ENCODE results near the gene USP32. TPM values are rescaled to one million over a fixed set of nuclear protein-coding genes. Genes with fewer than 3 reads are reported as not detected.
"Not testable (repeated sequence)": the region's sequence is repeated elsewhere in the genome, so short reads cannot be mapped to it uniquely, and the experiment has no call there.

Gene USP32
- total and polyA plus RNA-seq, 2 donors (not counting 1 experiment from before 2014, with no cell fraction given) = 7.7 to 48.8 TPM

GRCh38 chr17:60230358-60230757 is 161.6 kb downstream of the USP32 start:
- no peaks in the 10 kb centered on the region for H3K27me3 ChIP-seq (replicated peaks in 1 of 4; ENCODE audit: control extremely low read depth in 1 of 4, control insufficient read depth in 3 of 4, insufficient read depth in 4 of 4, low read length in 3 of 4)
- ATAC-seq (ENCODE audit: low read depth) = no peak
- H4K20me1 ChIP-seq (ENCODE audit: control insufficient read depth, insufficient read depth, low read length, poor library complexity, severe bottlenecking) = no peaks in the 10 kb centered on the region
- Mint-ChIP-seq H3K27me3 (no peaks in the 10 kb centered on the region), H3K4me3 (no peak overlapping the region), H3K27ac (no peak overlapping the region), H3K4me1 (no peaks in the 10 kb centered on the region), H3K9me3 (ENCODE audit: insufficient read depth) (no peaks in the 10 kb centered on the region)
- no peak overlapping the region for H2AFZ ChIP-seq (ENCODE audit: insufficient read depth, low read depth, low read length, poor library complexity, severe bottlenecking)
- H3K9me3 ChIP-seq (ENCODE audit: control extremely low read depth in 1 of 3, control insufficient read depth in 2 of 3, insufficient read depth in 1 of 3, low read length in 2 of 3) = no peaks in the 10 kb centered on the region
- TF ChIP-seq EZH2 (IDR thresholded peaks at IDR 0.05; ENCODE audit: borderline replicate concordance, insufficient read depth, low read depth, low read length, poor library complexity, severe bottlenecking) (no peak), CTCF (IDR thresholded peaks at IDR 0.05) (no peak)
- H3K27ac ChIP-seq (ENCODE audit: low read length in 2 of 2) = no peak overlapping the region
- no peaks in the 10 kb centered on the region for H3K4me1 ChIP-seq (ENCODE audit: control insufficient read depth in 2 of 2, insufficient read depth in 2 of 2, low read length in 2 of 2)
- no peak overlapping the region for H3K4me2 ChIP-seq (replicated peaks; ENCODE audit: low read depth, low read length, poor library complexity, severe bottlenecking)
- CTCF ChIA-PET = interaction anchor here (0.8 to 2.4 kb wide), 5 partner anchors 9 to 204 kb away, joined by 3 to 11 read pairs (median 5); no protein-coding TSS in a partner anchor
- H3K9ac ChIP-seq (ENCODE audit: low read length) = no peak overlapping the region
- 100% methylated on average over 2 of the region's 3 CpGs for WGBS (ENCODE audit: insufficient coverage)
- no peak overlapping the region for H3K4me3 ChIP-seq (ENCODE audit: control extremely low read depth in 1 of 5, extremely low read depth in 1 of 5, insufficient read depth in 1 of 5, low read depth in 2 of 5, low read length in 4 of 5)
- H3K36me3 ChIP-seq (replicated peaks in 1 of 2; ENCODE audit: control extremely low read depth in 1 of 2, control insufficient read depth in 1 of 2, extremely low read depth in 1 of 2, insufficient read depth in 2 of 2, low read length in 1 of 2) = peaks cover 1 to 5% of the 10 kb centered on the region in 2 experiments
- intact Hi-C loops (cut with micrococcal nuclease) = loop anchor here (5.0 kb wide), 1 partner anchor 192 kb away; the partner anchor contains the start of gene CHCT1
- POLR2A ChIA-PET = no interaction called here
- no peak for DNase-seq
- no peaks in the 10 kb centered on the region for H3K79me2 ChIP-seq (ENCODE audit: control insufficient read depth, insufficient read depth, low read length)

- no peak overlapping the region for H2AFZ ChIP-seq (ENCODE audit: insufficient read depth, low read depth, low read length, poor library complexity, severe bottlenecking)
- H3K79me2 ChIP-seq (ENCODE audit: control insufficient read depth, insufficient read depth, low read length) = no peaks in the 10 kb centered on the region
- no peaks in the 10 kb centered on the region for H3K9me3 ChIP-seq (ENCODE audit: control extremely low read depth in 1 of 3, control insufficient read depth in 2 of 3, insufficient read depth in 1 of 3, low read length in 2 of 3)
- H3K27ac ChIP-seq (ENCODE audit: low read length in 2 of 2) = no peak overlapping the region
- no peak overlapping the region for H3K4me3 Mint-ChIP-seq
- no peak overlapping the region for H3K9ac ChIP-seq (ENCODE audit: low read length)
- intact Hi-C loops (cut with micrococcal nuclease) = no loop called here
- CTCF ChIA-PET = interaction anchor here (2.0 kb wide), 1 partner anchor 12 kb away, joined by 7 read pairs; no protein-coding TSS in a partner anchor
- H3K27ac Mint-ChIP-seq = no peak overlapping the region
- H3K27me3 Mint-ChIP-seq = no peaks in the 10 kb centered on the region
- H4K20me1 ChIP-seq (ENCODE audit: control insufficient read depth, insufficient read depth, low read length, poor library complexity, severe bottlenecking) = no peaks in the 10 kb centered on the region
- TF ChIP-seq CTCF (IDR thresholded peaks at IDR 0.05) (no peak), EZH2 (IDR thresholded peaks at IDR 0.05; ENCODE audit: borderline replicate concordance, insufficient read depth, low read depth, low read length, poor library complexity, severe bottlenecking) (no peak)
- no peaks in the 10 kb centered on the region for H3K9me3 Mint-ChIP-seq (ENCODE audit: insufficient read depth)
- POLR2A ChIA-PET = no interaction called here
- no peaks in the 10 kb centered on the region for H3K27me3 ChIP-seq (replicated peaks in 1 of 4; ENCODE audit: control extremely low read depth in 1 of 4, control insufficient read depth in 3 of 4, insufficient read depth in 4 of 4, low read length in 3 of 4)
- H3K36me3 ChIP-seq (replicated peaks in 1 of 2; ENCODE audit: control extremely low read depth in 1 of 2, control insufficient read depth in 1 of 2, extremely low read depth in 1 of 2, insufficient read depth in 2 of 2, low read length in 1 of 2) = peaks cover 1 to 15% of the 10 kb centered on the region in 2 experiments
- H3K4me3 ChIP-seq (ENCODE audit: control extremely low read depth in 1 of 5, extremely low read depth in 1 of 5, insufficient read depth in 1 of 5, low read depth in 2 of 5, low read length in 4 of 5) = no peak overlapping the region
- no peak for ATAC-seq (ENCODE audit: low read depth)
- WGBS (ENCODE audit: insufficient coverage) = no CpG with 5 or more reads among the region's 3 CpGs
- no peaks in the 10 kb centered on the region for H3K4me1 ChIP-seq (ENCODE audit: control insufficient read depth in 2 of 2, insufficient read depth in 2 of 2, low read length in 2 of 2)
- no peak overlapping the region for H3K4me2 ChIP-seq (replicated peaks; ENCODE audit: low read depth, low read length, poor library complexity, severe bottlenecking)
- H3K4me1 Mint-ChIP-seq = no peaks in the 10 kb centered on the region
- no peak for DNase-seq
Measured at GRCh38 chr17:60229188-60229802, 162.6 kb downstream of the USP32 start.

- 100% methylated on average over 6 of the region's 8 CpGs for WGBS (ENCODE audit: insufficient coverage)
- not testable (repeated sequence) for H3K9me3 Mint-ChIP-seq (ENCODE audit: insufficient read depth)
Measured at GRCh38 chr17:60227276-60227675, 164.7 kb downstream of the USP32 start.

More at GRCh38 chr17:60227276-60227675, 164.7 kb downstream of the USP32 start:
- H3K36me3 ChIP-seq (replicated peaks in 1 of 2; ENCODE audit: control extremely low read depth in 1 of 2, control insufficient read depth in 1 of 2, extremely low read depth in 1 of 2, insufficient read depth in 2 of 2, low read length in 1 of 2) = peaks cover 0 to 31% of the 10 kb centered on the region in 2 experiments
- H3K4me3 Mint-ChIP-seq; H3K4me2 ChIP-seq (replicated peaks; ENCODE audit: low read depth, low read length, poor library complexity, severe bottlenecking); POLR2A ChIA-PET; H3K4me3 ChIP-seq (ENCODE audit: control extremely low read depth in 1 of 5, extremely low read depth in 1 of 5, insufficient read depth in 1 of 5, low read depth in 2 of 5, low read length in 4 of 5); H3K9me3 ChIP-seq (ENCODE audit: control extremely low read depth in 1 of 3, control insufficient read depth in 2 of 3, insufficient read depth in 1 of 3, low read length in 2 of 3); DNase-seq; H2AFZ ChIP-seq (ENCODE audit: insufficient read depth, low read depth, low read length, poor library complexity, severe bottlenecking); H3K27me3 ChIP-seq (replicated peaks in 1 of 4; ENCODE audit: control extremely low read depth in 1 of 4, control insufficient read depth in 3 of 4, insufficient read depth in 4 of 4, low read length in 3 of 4); H3K4me1 Mint-ChIP-seq; H3K4me1 ChIP-seq (ENCODE audit: control insufficient read depth in 2 of 2, insufficient read depth in 2 of 2, low read length in 2 of 2); H3K27me3 Mint-ChIP-seq; H3K27ac ChIP-seq (ENCODE audit: low read length in 2 of 2); CTCF ChIA-PET; H3K79me2 ChIP-seq (ENCODE audit: control insufficient read depth, insufficient read depth, low read length); ATAC-seq (ENCODE audit: low read depth); H3K27ac Mint-ChIP-seq; H4K20me1 ChIP-seq (ENCODE audit: control insufficient read depth, insufficient read depth, low read length, poor library complexity, severe bottlenecking); intact Hi-C loops (cut with micrococcal nuclease); H3K9ac ChIP-seq (ENCODE audit: low read length): not testable (repeated sequence)

All from B cell (primary cell).